ENCODE data around the gene UCK2.

DNA sequence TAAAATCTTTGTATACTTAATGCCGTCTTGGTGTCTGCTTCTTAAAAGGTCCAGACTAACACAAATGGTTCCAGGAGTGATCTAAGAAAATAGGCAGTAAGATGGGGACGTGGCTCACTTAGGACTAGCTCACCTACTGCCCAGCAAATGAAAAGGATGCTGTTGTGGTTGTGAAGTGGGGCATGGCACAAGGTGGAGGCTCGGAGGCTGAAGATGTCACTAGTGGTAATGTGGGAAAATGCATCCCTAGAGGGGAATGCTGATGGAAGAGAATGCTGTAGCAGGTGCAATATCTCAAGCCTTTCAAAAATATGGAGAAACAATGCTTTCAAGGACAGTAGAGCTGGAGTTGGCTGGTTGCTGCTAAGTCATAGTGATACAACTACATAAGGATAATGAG lies 11.3 kb upstream of the UCK2 start:
- TF ChIP-seq, protein P1, sequence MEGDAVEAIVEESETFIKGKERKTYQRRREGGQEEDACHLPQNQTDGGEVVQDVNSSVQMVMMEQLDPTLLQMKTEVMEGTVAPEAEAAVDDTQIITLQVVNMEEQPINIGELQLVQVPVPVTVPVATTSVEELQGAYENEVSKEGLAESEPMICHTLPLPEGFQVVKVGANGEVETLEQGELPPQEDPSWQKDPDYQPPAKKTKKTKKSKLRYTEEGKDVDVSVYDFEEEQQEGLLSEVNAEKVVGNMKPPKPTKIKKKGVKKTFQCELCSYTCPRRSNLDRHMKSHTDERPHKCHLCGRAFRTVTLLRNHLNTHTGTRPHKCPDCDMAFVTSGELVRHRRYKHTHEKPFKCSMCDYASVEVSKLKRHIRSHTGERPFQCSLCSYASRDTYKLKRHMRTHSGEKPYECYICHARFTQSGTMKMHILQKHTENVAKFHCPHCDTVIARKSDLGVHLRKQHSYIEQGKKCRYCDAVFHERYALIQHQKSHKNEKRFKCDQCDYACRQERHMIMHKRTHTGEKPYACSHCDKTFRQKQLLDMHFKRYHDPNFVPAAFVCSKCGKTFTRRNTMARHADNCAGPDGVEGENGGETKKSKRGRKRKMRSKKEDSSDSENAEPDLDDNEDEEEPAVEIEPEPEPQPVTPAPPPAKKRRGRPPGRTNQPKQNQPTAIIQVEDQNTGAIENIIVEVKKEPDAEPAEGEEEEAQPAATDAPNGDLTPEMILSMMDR (IDR thresholded peaks at IDR 0.05; ENCODE audit: extremely low read depth in 1 of 2, insufficient read depth in 1 of 2, low read depth in 1 of 2, low read length in 2 of 2), result no peak
- TF ChIP-seq EZH2 (IDR thresholded peaks at IDR 0.05; ENCODE audit: borderline replicate concordance, low read depth, low read length, severe bottlenecking) (no peak), POLR2AphosphoS5 (IDR thresholded peaks at IDR 0.05; ENCODE audit: insufficient read depth, low read depth, low read length) (no peak), POLR2A (IDR thresholded peaks at IDR 0.05; ENCODE audit: low read depth, low read length) (no peak), FOS (IDR thresholded peaks at IDR 0.05; ENCODE audit: borderline replicate concordance, insufficient read depth, low read length) (no peak), JUN (IDR thresholded peaks at IDR 0.05; ENCODE audit: borderline replicate concordance, insufficient read depth, insufficient read length, low read depth) (no peak), MYC (IDR thresholded peaks at IDR 0.05; ENCODE audit: low read depth, low read length) (no peak), GATA2 (IDR thresholded peaks at IDR 0.05; ENCODE audit: insufficient read depth, insufficient read length, low read depth, low read length) (no peak)
- TF ChIP-seq, protein P2, sequence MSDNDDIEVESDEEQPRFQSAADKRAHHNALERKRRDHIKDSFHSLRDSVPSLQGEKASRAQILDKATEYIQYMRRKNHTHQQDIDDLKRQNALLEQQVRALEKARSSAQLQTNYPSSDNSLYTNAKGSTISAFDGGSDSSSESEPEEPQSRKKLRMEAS (IDR thresholded peaks at IDR 0.05; ENCODE audit: insufficient read depth, insufficient read length), result no peak
